Measurements from ENCODE around the gene TBC1D32.
"Not testable (repeated sequence)": the region's sequence is repeated elsewhere in the genome, so short reads cannot be mapped to it uniquely, and the experiment has no call there.

The TBC1D32 gene

GRCh38 chr6:121309768-121310469 lies 24.4 kb downstream of the TBC1D32 start:
- no peak overlapping the region for H3K27ac Mint-ChIP-seq
- no peak overlapping the region for H3K4me3 Mint-ChIP-seq
- H3K9me3 Mint-ChIP-seq, result peaks cover 4% of the 10 kb centered on the region
- peaks cover 13% of the 10 kb centered on the region for H3K36me3 Mint-ChIP-seq (ENCODE audit: low read depth)
- no peaks in the 10 kb centered on the region for H3K4me1 Mint-ChIP-seq (ENCODE audit: low read depth)
- no peaks in the 10 kb centered on the region for H3K27me3 Mint-ChIP-seq
- no peak for DNase-seq

- H3K9me3 Mint-ChIP-seq, result no peaks in the 10 kb centered on the region
- H3K4me1 Mint-ChIP-seq (ENCODE audit: low read depth), result peaks cover 4% of the 10 kb centered on the region
- H3K4me3 Mint-ChIP-seq, result no peak overlapping the region
- no peaks in the 10 kb centered on the region for H3K27me3 Mint-ChIP-seq
- DNase-seq, result no peak
- H3K36me3 Mint-ChIP-seq (ENCODE audit: low read depth), result peaks cover 21% of the 10 kb centered on the region
- no peak overlapping the region for H3K27ac Mint-ChIP-seq
Observed at GRCh38 chr6:121305957-121306607, 28.2 kb downstream of the TBC1D32 start.

GRCh38 chr6:121302882-121303281 lies 31.4 kb downstream of the TBC1D32 start:
- no peak overlapping the region for H3K27ac Mint-ChIP-seq

GRCh38 chr6:121301156-121301555 lies 33.1 kb downstream of the TBC1D32 start:
- not testable (repeated sequence) for H3K27ac Mint-ChIP-seq; H3K27me3 Mint-ChIP-seq; H3K4me3 Mint-ChIP-seq; DNase-seq; H3K9me3 Mint-ChIP-seq; H3K4me1 Mint-ChIP-seq (ENCODE audit: low read depth)
- peaks cover 30% of the 10 kb centered on the region for H3K36me3 Mint-ChIP-seq (ENCODE audit: low read depth)

More at GRCh38 chr6:121302882-121303281, 31.4 kb downstream of the TBC1D32 start:
- no peak for DNase-seq
- Mint-ChIP-seq H3K27me3 (no peaks in the 10 kb centered on the region), H3K9me3 (no peaks in the 10 kb centered on the region), H3K4me1 (ENCODE audit: low read depth) (peaks cover 4% of the 10 kb centered on the region), H3K36me3 (ENCODE audit: low read depth) (peaks cover 28% of the 10 kb centered on the region), H3K4me3 (no peak overlapping the region)

- H3K4me1 Mint-ChIP-seq (ENCODE audit: low read depth), result peaks cover under 1% of the 10 kb centered on the region
- no peak for DNase-seq
- H3K4me3 Mint-ChIP-seq, result no peak overlapping the region
- H3K36me3 Mint-ChIP-seq (ENCODE audit: low read depth), result peaks cover 35% of the 10 kb centered on the region
- H3K27me3 Mint-ChIP-seq, result no peaks in the 10 kb centered on the region
- no peak overlapping the region for H3K27ac Mint-ChIP-seq
- no peaks in the 10 kb centered on the region for H3K9me3 Mint-ChIP-seq
Observed at GRCh38 chr6:121297694-121298093, 36.6 kb downstream of the TBC1D32 start.

GRCh38 chr6:121285041-121285440 lies 49.2 kb downstream of the TBC1D32 start:
- H3K36me3 Mint-ChIP-seq (ENCODE audit: low read depth), result peaks cover 57% of the 10 kb centered on the region
- H3K4me1 Mint-ChIP-seq (ENCODE audit: low read depth), result no peaks in the 10 kb centered on the region
- H3K27me3 Mint-ChIP-seq, result no peaks in the 10 kb centered on the region
- no peak for DNase-seq
- no peak overlapping the region for H3K4me3 Mint-ChIP-seq
- H3K9me3 Mint-ChIP-seq, result no peaks in the 10 kb centered on the region
- H3K27ac Mint-ChIP-seq, result no peak overlapping the region

- Mint-ChIP-seq H3K27me3 (no peaks in the 10 kb centered on the region), H3K4me3 (no peak overlapping the region), H3K27ac (no peak overlapping the region), H3K9me3 (peaks cover 9% of the 10 kb centered on the region), H3K4me1 (ENCODE audit: low read depth) (no peaks in the 10 kb centered on the region), H3K36me3 (ENCODE audit: low read depth) (peaks cover 56% of the 10 kb centered on the region)
- no peak for DNase-seq
Observed at GRCh38 chr6:121274666-121275295, 59.5 kb downstream of the TBC1D32 start.

GRCh38 chr6:121263742-121264141 lies 70.5 kb downstream of the TBC1D32 start:
- H3K9me3 Mint-ChIP-seq, result peaks cover 41% of the 10 kb centered on the region
- no peak overlapping the region for H3K27ac Mint-ChIP-seq
- H3K36me3 Mint-ChIP-seq (ENCODE audit: low read depth), result peaks cover 83% of the 10 kb centered on the region
- no peaks in the 10 kb centered on the region for H3K4me1 Mint-ChIP-seq (ENCODE audit: low read depth)
- no peak for DNase-seq
- no peaks in the 10 kb centered on the region for H3K27me3 Mint-ChIP-seq
- no peak overlapping the region for H3K4me3 Mint-ChIP-seq

- no peak overlapping the region for H3K27ac Mint-ChIP-seq
- no peak overlapping the region for H3K4me3 Mint-ChIP-seq
- H3K9me3 Mint-ChIP-seq, result peaks cover 28% of the 10 kb centered on the region
- DNase-seq, result no peak
- peaks cover 77% of the 10 kb centered on the region for H3K36me3 Mint-ChIP-seq (ENCODE audit: low read depth)
- H3K4me1 Mint-ChIP-seq (ENCODE audit: low read depth), result no peaks in the 10 kb centered on the region
- H3K27me3 Mint-ChIP-seq, result no peaks in the 10 kb centered on the region
Observed at GRCh38 chr6:121260651-121261102, 73.6 kb downstream of the TBC1D32 start.

GRCh38 chr6:121247386-121247785 lies 86.9 kb downstream of the TBC1D32 start:
- Mint-ChIP-seq H3K9me3 (peaks cover 52% of the 10 kb centered on the region), H3K27ac (peak overlapping the region; percentile 18), H3K27me3 (no peaks in the 10 kb centered on the region), H3K4me1 (ENCODE audit: low read depth) (peaks cover 9% of the 10 kb centered on the region), H3K36me3 (ENCODE audit: low read depth) (peaks cover 84% of the 10 kb centered on the region), H3K4me3 (no peak overlapping the region)
- no peak for DNase-seq

- no peak overlapping the region for H3K27ac Mint-ChIP-seq
- H3K27me3 Mint-ChIP-seq, result no peaks in the 10 kb centered on the region
- no peak for DNase-seq
- peaks cover 11% of the 10 kb centered on the region for H3K9me3 Mint-ChIP-seq
- H3K36me3 Mint-ChIP-seq (ENCODE audit: low read depth), result peaks cover 73% of the 10 kb centered on the region
- H3K4me3 Mint-ChIP-seq, result no peak overlapping the region
- H3K4me1 Mint-ChIP-seq (ENCODE audit: low read depth), result peaks cover 3% of the 10 kb centered on the region
Observed at GRCh38 chr6:121242386-121242785, 91.9 kb downstream of the TBC1D32 start.

- Mint-ChIP-seq H3K27ac (no peak overlapping the region), H3K36me3 (ENCODE audit: low read depth) (peaks cover 72% of the 10 kb centered on the region), H3K4me1 (ENCODE audit: low read depth) (no peaks in the 10 kb centered on the region), H3K27me3 (no peaks in the 10 kb centered on the region), H3K9me3 (peaks cover 5% of the 10 kb centered on the region), H3K4me3 (no peak overlapping the region)
- no peak for DNase-seq
Observed at GRCh38 chr6:121237859-121238258, 96.4 kb downstream of the TBC1D32 start.

- H3K4me3 Mint-ChIP-seq, result no peak overlapping the region
- H3K9me3 Mint-ChIP-seq, result peaks cover 10% of the 10 kb centered on the region
- DNase-seq, result no peak
- H3K4me1 Mint-ChIP-seq (ENCODE audit: low read depth), result no peaks in the 10 kb centered on the region
- H3K36me3 Mint-ChIP-seq (ENCODE audit: low read depth), result peaks cover 77% of the 10 kb centered on the region
- no peaks in the 10 kb centered on the region for H3K27me3 Mint-ChIP-seq
- H3K27ac Mint-ChIP-seq, result no peak overlapping the region
Observed at GRCh38 chr6:121236984-121237383, 97.3 kb downstream of the TBC1D32 start.

- Mint-ChIP-seq H3K36me3 (ENCODE audit: low read depth) (peaks cover 71% of the 10 kb centered on the region), H3K9me3 (peaks cover 19% of the 10 kb centered on the region), H3K27me3 (no peaks in the 10 kb centered on the region), H3K4me3 (no peak overlapping the region), H3K4me1 (ENCODE audit: low read depth) (no peaks in the 10 kb centered on the region), H3K27ac (no peak overlapping the region)
- no peak for DNase-seq
Observed at GRCh38 chr6:121235386-121235785, 98.9 kb downstream of the TBC1D32 start.

GRCh38 chr6:121223930-121224329 lies 110.3 kb downstream of the TBC1D32 start:
- H3K9me3 Mint-ChIP-seq, result peaks cover 4% of the 10 kb centered on the region
- H3K27me3 Mint-ChIP-seq, result no peaks in the 10 kb centered on the region
- no peak overlapping the region for H3K27ac Mint-ChIP-seq
- peaks cover 41% of the 10 kb centered on the region for H3K36me3 Mint-ChIP-seq (ENCODE audit: low read depth)
- no peaks in the 10 kb centered on the region for H3K4me1 Mint-ChIP-seq (ENCODE audit: low read depth)
- no peak for DNase-seq
- H3K4me3 Mint-ChIP-seq, result no peak overlapping the region
